ENCODE measurements around the gene RASSF5.
A peak's percentile ranks its signal among the peaks of the same experiment; 100 is the strongest.

The RASSF5 gene

DNA sequence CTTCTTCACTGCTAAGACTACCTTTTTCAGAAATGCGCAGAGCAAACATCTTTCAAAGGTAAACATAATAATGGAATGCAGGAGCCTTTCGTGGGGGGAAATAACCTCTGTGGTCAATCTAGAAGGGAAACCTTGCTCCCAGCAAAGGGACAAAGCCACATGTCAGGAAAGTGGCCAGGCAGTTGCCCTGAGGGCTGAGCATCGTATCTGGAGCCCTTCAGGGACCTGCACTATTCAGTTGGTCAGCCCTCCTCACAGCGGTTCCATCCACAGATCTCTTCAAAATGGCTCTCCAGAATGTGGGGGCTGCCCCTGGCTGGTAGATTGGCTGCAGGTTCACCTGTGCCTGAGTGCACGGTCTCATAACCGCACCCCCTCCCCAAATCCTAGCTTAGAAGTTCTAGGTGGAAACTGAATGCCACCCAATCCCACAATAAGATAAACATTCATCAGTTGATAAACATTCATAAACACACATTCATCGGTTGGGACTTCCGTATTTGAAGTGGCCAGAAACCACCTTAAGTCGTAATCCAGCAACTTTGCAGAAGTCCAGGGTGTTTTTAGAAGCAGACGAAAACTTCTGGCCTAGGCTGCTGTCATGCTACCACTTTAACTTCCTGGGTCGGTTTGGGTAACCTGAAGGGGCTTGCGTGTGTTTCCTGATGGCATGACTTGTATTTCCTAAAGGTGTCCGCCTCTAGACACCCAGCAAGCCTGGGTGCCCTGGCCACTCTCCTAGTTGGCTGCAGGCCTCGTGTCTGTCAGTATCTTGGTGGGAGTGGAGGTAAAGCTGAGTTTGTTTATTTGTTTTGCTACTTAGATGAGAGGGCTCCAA, 50.5 kb downstream of the RASSF5 start:
- peak overlapping the region; percentile 98 for H3K4me3 ChIP-seq (ENCODE audit: low read length)
- no peak for DNase-seq (ENCODE audit: low read depth, low spot score)

DNA sequence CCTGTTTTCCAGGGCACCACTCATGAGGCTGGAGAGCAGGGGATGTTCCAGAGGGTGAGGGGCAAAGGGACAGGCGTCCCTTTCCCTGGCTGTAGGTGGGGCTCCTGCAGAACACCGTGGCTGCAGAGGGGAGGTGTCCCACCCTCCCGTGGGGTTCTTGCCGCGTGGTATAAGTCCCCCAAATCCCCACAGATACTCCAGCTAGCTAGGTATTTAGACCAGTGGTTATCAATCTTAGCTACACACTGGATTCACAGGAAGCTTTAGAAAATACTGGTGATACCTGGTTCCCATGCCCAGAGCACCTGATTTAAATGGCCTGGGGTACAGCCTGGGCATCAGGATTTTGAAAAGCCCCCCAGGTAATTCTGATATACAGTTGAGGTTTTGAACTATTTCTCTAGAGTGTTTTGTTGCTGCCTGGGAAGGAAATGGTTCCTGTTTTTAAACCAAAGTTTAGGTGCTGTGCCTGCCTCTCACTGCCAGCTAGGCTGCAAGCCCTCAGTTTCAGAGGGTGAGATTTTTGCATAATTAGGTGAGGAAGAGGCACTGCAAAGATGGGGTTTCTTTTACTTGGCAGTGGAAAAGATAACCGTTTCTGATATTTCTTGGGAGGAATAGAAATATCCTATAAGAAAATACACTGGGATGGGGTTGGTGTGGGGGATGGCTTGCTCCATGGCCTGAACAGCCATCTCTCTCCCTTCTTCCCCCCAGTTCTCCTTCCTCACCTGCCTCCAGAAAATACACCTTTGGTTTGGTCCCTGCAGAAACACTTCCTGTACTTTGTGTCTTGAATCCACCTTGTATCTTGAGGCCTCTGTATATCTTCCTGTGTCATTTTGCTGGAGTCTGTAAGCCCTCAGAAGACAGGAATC, 51.7 kb downstream of the RASSF5 start:
- H3K4me3 ChIP-seq (ENCODE audit: low read length): peak overlapping the region; percentile 98
- no peak for DNase-seq (ENCODE audit: low read depth, low spot score)

DNA sequence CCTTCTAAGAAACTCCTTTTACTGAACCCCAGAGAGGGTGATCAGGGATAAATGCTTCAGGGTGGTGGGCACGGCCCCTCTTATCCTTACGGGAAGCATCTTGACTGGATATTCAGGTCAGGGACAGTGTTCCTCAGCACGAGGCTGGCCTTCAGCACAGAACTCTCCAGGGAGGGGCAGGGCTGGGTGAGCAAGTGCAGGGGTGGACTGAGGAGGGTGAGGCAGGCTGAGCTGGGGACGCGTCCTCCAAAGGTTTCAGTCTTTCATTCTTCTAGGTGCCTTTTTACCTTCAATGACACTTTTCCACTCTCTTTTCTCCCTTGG, 52.3 kb downstream of the RASSF5 start:
- H3K4me3 ChIP-seq (ENCODE audit: low read length): peak overlapping the region; percentile 98
- DNase-seq (ENCODE audit: low read depth, low spot score): no peak

DNA sequence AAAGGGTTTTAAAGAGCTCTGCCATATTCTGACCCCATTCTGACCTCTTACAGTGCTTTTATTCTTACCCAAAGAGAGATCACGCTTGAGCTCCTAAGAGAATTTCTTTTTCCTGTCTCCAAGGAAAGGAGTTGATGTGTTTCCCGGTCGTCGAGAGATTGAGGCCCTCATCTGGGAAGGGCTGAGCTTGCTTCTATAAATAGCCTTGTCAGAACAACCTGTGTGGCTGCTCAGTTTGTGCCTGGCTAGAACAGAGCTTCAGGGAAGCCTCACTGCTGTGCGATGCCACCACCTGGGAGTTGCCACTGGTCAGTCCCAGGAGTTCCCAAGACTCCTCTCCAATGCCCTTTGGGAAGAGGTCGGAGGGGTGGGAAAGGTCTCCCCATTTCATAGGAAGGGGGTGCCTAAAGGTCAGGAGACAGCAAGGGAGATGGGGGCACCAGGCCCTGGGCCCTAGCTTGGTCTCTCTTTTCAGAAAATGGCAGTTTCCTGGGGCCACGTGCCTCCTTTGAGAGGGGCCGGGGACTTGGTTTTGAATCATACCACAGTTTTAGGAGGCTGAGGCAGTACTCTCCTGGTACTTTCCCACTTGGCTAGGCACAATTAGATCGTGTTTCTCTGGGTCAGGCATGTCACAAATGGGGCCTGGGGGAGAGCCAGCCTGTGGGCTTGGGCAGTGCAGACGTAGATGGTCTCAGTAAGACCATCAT, 52.8 kb downstream of the RASSF5 start:
- H3K4me3 ChIP-seq (ENCODE audit: low read length): peak overlapping the region; percentile 98
- DNase-seq (ENCODE audit: low read depth, low spot score): no peak

DNA sequence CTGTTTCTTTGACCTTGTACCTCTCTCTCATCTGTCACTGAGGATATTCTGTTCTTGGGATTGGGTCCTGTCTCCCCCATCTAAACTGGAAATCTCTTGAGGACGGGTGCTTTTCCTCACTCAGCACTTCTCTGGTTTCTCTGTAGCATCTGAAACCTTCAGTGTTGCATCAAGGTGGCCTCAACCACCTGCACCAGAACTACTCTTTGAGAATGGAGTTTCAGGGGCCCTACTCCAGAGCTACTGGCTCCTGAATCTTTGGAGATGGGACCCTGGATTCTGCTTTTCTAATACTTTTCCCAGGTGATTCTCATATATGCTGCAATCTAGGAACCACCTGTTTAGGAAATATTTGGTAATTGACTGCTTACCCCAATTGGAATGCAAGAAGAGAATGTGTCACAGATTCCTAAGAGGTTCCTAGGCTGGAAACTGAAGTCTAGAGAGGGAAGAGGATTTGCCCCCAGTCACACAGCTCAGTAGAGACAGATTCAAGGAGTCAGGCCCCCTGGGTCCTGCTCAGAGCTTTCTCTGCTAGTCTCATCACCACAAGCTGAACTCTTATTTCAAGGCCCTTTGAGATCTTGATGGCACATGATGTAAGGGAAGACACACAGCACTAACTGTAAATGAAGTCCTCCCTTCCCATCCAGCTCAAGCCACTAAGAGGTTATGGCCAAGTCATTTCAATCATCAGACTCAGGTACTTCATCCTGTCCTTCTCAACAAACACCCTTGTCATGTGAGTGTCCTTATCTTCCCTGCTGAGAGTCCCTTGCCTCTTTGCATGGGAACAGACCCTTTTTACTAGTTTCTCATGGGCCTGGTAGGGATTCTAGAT, 56.3 kb downstream of the RASSF5 start:
- DNase-seq (ENCODE audit: low read depth, low spot score): no peak
- H3K4me3 ChIP-seq (ENCODE audit: low read length): peak overlapping the region; percentile 34

DNA sequence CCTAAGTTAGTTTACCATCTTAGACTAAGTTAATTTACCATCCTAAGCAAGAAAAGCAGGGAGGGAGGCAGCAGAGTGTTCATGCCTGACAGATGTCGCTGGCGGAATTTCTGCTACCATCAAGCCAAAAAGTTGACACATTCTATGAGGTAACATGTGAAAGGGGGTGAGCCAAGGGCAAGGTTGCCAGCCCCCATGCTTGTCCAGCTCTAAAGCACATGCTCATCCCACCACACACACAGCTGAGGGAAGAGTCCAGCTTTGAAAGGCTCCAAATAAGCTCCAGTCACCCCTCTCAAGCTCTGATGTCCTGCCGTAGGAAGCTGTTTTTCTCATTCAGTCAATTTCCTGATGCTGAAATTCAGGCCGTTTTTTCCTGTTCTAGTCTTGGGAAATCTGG, 58.7 kb downstream of the RASSF5 start:
- H3K4me3 ChIP-seq (ENCODE audit: low read length): no peak overlapping the region
- DNase-seq (ENCODE audit: low read depth, low spot score): no peak

DNA sequence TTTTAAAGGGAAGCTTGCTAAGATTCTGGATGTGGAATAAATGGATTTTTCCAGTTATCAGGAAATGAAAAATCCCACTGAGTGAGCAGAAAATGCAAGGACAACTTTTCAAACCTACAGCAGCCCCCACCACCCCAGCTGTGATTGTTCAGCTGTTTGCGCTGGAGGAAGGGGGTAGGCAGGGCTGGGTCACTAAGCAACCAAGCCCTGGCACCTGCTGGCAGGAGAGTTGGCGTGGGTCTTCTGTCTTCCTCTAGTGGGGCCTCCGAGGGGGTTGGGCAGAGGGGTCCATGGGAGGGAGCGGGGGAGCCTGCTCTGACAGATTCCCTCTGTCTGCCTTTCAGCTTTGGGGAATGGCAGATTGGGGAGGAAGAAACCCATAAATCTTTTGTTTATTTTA, 59.7 kb downstream of the RASSF5 start:
- no peak for DNase-seq (ENCODE audit: low read depth, low spot score)
- H3K4me3 ChIP-seq (ENCODE audit: low read length): no peak overlapping the region

DNA sequence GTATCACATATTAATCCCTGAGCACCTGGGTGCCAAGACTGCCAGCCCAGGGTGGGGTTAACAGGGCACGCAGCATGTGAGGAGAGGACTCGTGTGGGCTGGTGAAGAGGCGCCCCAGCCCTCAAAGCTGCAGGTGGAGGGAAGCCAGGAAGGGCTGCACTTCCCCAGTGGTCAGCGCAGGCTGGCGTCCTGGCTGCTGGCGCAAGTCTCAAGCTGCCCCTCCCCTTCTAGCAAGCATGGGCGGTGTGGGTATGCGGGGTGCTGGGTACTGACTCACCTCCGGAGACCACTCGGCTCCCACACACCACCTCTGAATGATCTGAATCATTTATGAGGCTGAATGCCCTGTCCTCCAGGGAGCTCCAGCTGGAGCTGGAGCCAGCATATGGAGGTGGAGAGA, 60.9 kb downstream of the RASSF5 start:
- H3K4me3 ChIP-seq (ENCODE audit: low read length): no peak overlapping the region
- no peak for DNase-seq (ENCODE audit: low read depth, low spot score)

DNA sequence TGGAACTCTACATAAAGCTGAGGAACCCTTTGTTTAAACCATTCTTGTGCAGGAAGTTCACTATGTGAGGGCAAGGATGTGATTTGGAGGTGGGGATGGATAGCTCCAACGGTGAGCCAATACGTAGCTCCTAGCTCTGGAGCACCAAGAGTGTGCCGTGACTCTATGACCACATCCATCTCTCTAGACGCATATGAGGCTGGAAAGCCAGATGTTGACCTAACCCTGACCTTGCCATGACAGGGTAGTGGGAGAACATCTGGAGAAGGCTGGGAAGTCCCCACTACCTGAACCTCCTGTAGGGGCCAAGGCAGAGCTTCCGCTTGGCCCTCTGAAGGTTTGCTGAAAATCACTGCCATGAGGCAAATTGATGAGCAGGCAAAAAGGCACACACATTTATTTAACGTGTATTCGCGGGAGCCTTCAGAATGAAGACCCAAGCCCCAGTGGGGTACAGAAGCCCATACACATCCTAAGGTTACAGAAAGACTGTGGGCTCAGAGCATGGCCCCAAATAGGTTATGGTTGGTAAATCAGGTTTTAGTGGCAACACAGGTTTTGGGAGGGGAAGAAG, 61.5 kb downstream of the RASSF5 start:
- no peak for DNase-seq (ENCODE audit: low read depth, low spot score)
- no peak overlapping the region for H3K4me3 ChIP-seq (ENCODE audit: low read length)

DNA sequence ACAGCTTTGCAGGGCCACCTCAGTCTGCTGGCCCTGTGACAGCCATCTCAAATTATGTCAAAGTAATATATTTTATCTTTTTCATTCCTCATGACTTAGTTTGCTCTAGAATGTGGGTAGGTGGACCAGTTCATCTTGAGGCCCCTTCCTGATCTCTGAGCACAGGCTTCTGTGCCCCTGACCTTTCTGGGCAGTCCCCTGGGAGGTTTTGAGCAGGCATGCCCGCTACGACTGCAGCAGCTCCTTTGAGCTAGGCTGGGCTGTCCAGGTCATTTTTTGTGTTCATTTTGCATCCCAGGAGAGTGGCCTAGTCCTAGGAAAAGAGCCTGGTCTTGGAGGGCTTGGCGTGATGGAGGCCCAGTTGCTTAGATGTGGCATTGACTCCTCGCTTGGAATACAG, 62.2 kb downstream of the RASSF5 start:
- H3K4me3 ChIP-seq (ENCODE audit: low read length): no peak overlapping the region
- DNase-seq (ENCODE audit: low read depth, low spot score): no peak

DNA sequence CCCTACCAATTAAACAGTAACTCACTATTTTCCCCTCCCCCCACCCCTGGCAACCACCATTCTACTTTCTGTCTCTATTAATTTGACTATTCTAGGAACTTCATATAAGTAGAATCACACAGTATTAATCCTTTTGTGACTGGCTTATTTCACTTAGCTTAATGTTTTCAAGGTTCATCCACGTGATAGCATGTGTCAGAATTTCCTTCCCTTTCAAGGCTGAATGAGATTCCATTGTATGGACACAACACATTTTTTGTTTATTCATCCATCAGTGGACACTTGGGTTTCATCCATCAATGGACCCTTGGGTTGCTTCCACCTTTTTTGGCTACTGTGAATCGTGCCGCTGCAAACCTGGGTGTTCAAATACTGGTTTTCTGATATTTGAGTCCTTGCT, 63.2 kb downstream of the RASSF5 start:
- H3K4me3 ChIP-seq (ENCODE audit: low read length): no peak overlapping the region
- DNase-seq (ENCODE audit: low read depth, low spot score): no peak

DNA sequence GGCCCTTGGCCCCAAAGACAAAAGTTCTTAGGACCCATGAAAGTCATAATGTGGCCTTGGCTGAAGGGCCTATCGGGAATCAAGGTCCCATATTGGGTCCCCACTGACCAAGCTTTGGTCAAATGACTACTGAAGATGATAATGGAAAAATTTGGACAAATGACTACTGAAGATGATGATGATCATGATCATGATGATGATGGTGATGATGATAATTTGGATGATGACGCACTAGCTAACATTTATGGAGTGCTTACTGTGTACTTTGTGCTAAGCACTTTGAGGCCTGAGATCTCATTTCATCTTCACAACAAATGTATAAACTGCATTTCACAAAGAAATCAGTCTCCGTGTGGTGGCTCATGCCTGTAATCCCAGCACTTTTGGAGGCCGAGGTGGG, 65.5 kb downstream of the RASSF5 start:
- DNase-seq (ENCODE audit: low read depth, low spot score): no peak
- no peak overlapping the region for H3K4me3 ChIP-seq (ENCODE audit: low read length)

DNA sequence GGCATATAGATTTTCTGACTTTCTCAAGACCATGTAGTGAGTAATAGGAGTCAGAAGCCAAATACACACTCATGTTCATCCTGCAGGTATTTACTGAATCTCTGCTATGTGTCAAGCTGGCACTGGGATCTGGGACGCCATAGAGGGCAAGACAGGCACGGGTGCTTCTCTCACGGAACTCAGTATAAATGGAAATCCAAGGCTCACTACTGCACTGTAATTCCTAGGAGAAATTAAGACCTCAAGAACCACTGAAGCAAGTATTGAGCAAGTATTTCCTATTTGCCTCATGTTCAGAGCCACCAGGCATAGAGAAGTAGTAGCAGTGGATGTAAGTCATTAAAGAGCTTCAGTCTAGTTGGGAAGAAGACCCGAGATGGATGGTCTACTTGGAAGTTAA, 66.0 kb downstream of the RASSF5 start:
- H3K4me3 ChIP-seq (ENCODE audit: low read length): no peak overlapping the region
- no peak for DNase-seq (ENCODE audit: low read depth, low spot score)

DNA sequence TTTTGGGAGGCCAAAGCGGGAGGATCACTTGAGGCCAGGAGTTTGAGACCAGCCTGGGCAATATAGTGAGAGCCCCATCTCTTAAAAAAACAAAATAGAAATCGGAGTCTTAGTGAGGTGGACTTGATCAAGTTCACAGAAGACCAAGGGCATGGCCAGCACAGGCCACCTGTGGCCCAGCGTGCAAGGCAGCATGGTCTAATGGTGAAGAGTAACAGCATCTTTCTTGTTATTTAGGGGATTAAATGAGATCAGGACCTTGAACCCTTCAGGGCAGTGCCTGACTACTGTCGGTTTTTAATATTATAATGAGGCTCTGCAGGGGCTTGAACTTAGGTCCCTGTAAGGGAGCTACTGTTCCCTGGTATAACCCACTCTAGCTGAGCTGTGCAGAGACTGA, 66.4 kb downstream of the RASSF5 start:
- no peak overlapping the region for H3K4me3 ChIP-seq (ENCODE audit: low read length)

DNA sequence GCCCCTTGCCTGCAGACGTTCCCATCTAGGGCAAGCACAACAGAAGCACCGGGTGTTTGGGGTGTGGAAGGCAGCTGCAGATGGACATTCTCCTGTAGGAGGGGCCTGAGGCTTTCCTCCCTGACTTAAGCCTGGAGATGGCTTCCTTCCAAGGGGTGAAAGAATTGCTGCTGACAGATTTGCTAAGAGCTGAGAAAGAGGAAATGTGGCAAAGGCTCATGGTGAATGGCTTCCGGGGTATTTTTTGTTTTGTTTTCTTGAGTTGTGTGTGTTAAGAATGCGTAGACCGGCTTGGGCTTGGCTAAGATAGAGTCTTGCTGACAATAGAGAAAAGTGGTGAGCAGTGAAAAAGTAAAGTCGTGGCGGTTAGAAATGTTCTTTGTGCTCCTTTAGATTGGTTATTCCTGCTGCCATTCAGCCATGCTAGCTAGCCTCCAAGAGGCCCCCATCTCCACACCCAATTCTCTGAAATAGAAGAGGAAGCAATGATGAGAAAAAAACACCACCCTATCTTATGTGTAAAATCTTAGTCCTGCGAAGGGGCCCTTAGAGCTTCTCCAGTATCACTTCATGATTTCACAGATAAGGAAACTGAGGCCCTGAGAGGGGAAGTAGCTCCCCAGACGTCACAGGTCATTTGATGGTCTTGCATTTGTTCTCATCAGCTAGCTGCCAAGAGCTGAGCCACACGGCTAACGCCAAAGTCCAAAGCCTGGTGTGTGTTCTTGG, 68.0 kb downstream of the RASSF5 start:
- DNase-seq (ENCODE audit: low read depth, low spot score): peak; percentile 82
- H3K4me3 ChIP-seq (ENCODE audit: low read length): peak overlapping the region; percentile 3; the same call in 1 of the 2 replicates

More for the DNA sequence above, 66.4 kb downstream of the RASSF5 start:
- no peak for DNase-seq (ENCODE audit: low read depth, low spot score)

DNA sequence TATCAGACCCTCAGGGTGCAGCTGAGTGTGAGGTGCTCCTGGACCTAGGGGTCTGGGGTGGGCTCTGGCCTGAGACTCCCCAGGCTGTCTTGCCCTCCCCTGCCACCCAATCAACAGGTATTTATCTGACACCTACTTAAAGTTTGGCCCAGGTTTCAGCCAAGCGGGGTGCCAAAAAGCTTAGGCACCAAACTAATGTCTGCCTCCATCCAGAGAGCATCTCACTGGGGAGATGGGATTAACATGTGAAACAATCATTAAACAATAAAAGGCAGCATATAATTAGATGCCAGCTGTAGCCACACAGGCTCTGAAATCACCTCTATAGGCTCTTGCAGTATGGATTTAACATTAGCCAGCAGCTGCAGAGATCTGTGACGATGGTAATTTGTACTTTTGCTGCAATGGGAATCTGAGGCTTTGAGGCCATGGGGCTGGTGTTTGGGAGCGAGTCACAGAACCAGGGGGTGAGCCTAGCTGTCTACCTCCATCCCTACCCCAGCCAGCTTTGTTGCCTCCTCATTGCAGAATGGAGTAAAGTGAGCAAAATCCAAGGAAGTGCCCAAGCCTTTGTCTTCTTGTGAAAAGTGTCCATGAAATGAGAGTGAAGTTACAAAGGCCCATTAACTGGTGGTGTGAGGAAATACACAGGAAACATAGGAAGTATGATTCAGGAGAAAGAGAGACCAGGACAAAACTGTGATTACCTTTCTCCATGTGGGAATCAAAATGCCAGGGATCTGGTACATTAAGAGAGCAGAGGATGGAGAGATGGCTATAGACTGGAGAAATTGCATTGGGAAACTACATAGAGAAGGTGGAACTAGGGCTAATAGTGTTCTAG, 68.8 kb downstream of the RASSF5 start:
- no peak overlapping the region for H3K4me3 ChIP-seq (ENCODE audit: low read length)
- DNase-seq (ENCODE audit: low read depth, low spot score): no peak

DNA sequence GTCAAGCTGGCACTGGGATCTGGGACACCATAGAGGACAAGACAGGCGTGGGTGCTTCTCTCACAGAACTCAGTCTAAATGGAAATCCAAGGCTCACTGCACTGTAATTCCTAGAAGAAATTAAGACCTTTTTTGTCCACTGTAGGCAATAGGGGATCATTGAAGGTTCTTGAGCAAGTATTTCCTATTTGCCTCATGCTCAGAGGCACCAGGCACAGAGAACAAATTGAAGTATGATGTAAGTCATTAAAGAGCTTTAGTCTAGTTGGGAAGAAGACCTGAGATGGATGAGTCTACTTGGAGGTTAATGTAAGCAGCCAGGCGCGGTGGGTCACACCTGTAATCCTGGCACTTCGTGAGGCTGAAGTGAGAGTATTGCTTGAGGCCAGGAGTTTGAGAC, 70.3 kb downstream of the RASSF5 start:
- H3K4me3 ChIP-seq (ENCODE audit: low read length): no peak overlapping the region
- no peak for DNase-seq (ENCODE audit: low read depth, low spot score)

Measured in Jurkat, Clone E6-1 (cell line).